Measurements from ENCODE around the gene DNM3.

DNM3 gene

DNA sequence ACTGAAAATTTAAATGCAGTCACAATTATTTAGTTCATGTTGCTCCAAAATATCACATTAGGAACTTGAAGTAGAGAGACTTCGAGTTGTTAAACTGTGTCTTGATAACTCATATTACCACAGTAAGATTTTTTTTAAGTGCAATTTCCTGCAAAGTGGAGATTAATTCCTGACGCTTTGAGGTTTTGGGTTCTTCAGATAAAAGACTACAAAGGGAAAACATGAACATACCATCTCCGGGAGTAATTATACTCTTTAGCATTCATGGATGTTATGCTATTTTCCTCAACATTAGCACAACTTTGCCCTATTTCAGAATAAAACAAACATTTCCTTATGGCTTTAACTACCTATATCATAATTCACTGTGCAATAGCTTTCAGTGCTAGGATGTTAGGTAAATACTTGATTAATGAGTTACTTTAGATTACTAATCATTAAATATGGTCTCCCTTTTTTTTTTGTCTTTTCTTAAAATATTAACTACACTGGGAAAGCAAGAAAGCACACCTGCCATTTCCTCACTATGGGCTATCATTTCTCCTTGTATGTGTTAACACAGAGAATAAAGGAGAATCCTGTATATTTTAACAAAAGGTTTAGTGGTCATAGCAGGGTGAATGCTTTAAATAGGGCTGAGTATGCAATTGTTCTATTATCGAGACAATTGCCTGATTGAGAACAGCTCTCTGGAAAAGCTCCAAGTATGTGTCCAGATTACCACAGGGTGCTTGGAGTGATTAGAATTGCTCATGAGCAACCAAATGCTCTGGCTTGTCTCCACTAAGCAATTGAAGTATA is 326.7 kb downstream of the DNM3 start:
- DNase-seq (ENCODE audit: low spot score): no peak
- TF ChIP-seq, protein P1, sequence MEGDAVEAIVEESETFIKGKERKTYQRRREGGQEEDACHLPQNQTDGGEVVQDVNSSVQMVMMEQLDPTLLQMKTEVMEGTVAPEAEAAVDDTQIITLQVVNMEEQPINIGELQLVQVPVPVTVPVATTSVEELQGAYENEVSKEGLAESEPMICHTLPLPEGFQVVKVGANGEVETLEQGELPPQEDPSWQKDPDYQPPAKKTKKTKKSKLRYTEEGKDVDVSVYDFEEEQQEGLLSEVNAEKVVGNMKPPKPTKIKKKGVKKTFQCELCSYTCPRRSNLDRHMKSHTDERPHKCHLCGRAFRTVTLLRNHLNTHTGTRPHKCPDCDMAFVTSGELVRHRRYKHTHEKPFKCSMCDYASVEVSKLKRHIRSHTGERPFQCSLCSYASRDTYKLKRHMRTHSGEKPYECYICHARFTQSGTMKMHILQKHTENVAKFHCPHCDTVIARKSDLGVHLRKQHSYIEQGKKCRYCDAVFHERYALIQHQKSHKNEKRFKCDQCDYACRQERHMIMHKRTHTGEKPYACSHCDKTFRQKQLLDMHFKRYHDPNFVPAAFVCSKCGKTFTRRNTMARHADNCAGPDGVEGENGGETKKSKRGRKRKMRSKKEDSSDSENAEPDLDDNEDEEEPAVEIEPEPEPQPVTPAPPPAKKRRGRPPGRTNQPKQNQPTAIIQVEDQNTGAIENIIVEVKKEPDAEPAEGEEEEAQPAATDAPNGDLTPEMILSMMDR (IDR thresholded peaks at IDR 0.05; ENCODE audit: extremely low read depth, missing control alignments): no peak

DNA sequence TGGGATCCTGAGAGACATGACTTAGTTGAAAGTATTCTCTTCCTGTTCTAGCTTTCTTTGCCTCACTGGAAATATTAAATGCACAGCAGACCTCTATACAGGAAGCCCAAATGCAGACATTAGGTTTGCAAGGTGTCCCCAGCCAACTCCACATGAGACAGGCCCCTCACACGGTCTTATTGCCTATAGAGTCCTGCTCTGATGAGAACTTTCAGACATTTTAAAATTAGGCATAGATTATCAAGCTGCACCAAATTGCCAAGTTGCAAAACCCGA is 327.2 kb downstream of the DNM3 start:
- no peak for DNase-seq (ENCODE audit: low spot score)
- TF ChIP-seq, protein P1 (IDR thresholded peaks at IDR 0.05; ENCODE audit: extremely low read depth, missing control alignments): no peak

DNA sequence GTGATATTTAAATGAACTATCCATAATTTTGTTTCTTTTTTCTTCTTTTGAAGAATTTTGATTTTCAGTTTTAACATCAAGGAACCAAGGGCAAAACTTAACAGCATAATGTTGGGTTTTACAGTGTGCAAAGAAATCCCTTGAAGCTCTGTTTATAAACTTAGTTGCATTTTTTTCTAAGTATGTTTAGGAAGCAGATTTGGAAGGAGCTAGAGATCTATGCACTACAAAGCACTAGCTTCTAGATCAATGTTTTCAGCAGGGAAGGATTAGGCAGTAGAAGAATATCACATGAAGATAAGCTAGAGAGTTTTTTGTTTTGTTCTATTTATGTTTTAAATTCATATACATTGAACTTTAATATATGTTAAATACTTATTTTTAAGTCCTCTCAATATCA is 328.5 kb downstream of the DNM3 start:
- no peak for DNase-seq (ENCODE audit: low spot score)

DNA sequence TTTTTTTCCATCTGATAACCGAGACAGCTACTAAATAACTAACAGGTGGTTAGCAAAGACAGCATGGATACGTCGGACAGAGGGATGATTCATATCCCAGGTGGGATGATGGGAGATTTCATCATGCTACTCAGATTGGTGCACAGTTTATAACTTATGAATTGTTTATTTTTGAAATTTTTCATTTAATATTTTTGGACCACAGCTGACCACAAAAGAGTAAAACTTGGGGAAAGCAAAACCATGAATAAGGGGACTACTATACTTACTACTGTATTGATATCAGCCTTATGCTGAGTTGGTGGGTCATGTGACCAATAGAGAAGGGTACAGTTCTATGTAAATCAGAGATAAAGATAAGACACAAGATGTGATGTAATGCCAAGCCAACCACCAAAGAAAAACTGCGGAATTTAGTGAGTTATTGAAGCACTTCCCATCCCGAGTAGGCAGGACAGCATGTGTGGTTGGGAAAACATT is 331.1 kb downstream of the DNM3 start:
- no peak for DNase-seq (ENCODE audit: low spot score)
- TF ChIP-seq, protein P1 (IDR thresholded peaks at IDR 0.05; ENCODE audit: extremely low read depth, missing control alignments): no peak

More for the DNA sequence above, 328.5 kb downstream of the DNM3 start:
- TF ChIP-seq, protein P1 (IDR thresholded peaks at IDR 0.05; ENCODE audit: extremely low read depth, missing control alignments): no peak

DNA sequence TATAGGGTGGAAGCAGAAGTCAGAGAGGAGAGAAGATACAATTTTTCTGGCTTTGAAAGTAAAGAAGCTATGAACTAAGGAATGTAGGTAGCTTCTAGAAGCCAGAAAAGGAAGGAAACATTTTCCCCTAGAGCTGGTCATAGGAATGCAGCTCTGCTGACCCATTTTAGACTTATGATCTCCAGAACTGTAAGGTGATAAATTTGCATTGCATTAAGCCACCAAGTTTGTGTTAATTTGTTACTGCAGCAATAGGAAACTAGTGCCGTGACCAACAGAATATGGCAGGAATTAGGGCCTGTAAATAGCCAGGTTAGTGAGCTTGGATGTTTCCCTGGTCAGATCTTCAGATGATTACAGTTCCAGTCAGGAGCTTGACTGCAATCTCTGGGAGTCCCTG is 334.9 kb downstream of the DNM3 start:
- TF ChIP-seq, protein P1 (IDR thresholded peaks at IDR 0.05; ENCODE audit: extremely low read depth, missing control alignments): no peak
- no peak for DNase-seq (ENCODE audit: low spot score)

DNA sequence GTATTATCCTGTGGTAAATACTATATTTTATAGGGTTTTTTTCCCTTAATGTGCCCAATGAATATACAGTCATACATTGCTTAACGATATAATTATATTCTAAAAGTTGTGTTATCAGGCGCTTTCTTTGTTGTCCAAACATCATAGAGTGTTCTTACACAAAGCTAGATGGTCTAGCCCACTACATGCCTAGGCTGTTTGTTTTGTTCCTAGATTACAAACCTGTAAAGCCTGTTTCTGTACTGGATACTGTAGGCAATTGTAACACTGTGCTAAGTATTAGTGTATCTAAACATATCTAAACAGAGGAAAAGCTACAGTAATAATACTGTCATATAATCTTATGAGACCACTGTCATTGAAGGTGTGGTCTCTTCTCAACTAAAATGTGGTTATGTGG is 336.6 kb downstream of the DNM3 start:
- TF ChIP-seq, protein P1 (IDR thresholded peaks at IDR 0.05; ENCODE audit: extremely low read depth, missing control alignments): no peak
- no peak for DNase-seq (ENCODE audit: low spot score)

DNA sequence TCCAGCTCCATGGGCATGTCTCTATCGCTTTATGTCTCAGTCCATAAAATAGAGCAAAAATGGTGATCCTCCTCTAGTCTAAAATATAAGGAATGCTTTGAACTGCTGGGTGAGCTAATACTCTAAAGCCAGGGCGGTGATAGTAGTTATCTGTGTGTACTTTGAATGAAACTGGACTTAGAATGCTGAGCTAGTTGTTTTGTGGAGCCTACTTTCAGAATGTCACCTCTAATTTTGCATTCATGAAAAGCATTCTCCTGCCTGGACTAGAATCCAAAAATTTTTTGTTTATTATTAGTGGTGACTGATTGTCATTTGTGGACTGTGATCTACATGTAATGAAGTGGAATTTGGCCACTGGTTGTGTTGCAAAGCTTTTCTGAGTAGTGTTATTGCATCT is 337.6 kb downstream of the DNM3 start:
- TF ChIP-seq, protein P1 (IDR thresholded peaks at IDR 0.05; ENCODE audit: extremely low read depth, missing control alignments): no peak
- no peak for DNase-seq (ENCODE audit: low spot score)
